Activated CD8-positive, alpha-beta memory T cell treated with anti-CD3 and anti-CD28 coated beads for 1 hour (primary cell): ENCODE results near the gene PSD.
"Not testable (repeated sequence)": the region's sequence is repeated elsewhere in the genome, so short reads cannot be mapped to it uniquely, and the experiment has no call there.

Source experiments
- DNase-seq, 2 donors: peaks; one replicate each; pipeline ENCODE4 v3.0.0-alpha.2; 2020; ENCODE audit warnings: low read depth in 1 of 2; ENCODE audit errors: extremely low read depth in 1 of 2

Gene PSD

DNA sequence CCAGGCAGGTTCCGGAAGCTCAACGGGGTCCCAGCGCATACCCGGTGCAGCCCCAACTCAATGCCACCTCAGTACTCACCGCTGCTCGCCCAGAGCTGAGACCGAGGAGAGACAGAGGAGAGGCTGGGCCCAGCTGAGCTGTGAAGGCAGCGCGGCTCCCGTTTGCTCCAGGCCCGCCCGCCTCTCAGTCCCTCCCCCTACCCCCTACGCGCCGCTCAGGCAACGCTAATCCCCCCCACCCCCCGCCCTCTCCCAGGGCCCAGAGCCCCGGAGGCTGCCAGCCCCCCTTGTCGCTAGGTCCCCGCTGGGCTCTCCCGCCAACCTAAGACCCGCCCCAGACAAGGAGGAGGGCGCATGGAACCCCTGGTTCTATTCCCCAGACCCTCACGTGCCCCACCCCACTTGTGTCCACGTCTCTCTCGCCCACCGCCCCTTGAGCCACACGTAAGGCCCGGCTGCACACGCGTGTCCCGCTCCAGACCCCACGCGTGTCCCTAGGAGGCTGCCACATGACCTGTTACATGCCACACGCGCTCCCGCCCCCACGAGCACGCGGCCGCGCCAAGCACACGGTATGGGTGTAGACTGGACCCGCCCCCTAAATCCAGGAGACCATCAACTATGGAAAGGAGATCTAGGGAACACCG, at the start of gene PSD:
TSS of gene PSD (minus strand) at position 164 of the 647 bp plus-strand sequence. CDS start 1,747 bp downstream, outside the sequence.
- DNase-seq, result no peak

DNA sequence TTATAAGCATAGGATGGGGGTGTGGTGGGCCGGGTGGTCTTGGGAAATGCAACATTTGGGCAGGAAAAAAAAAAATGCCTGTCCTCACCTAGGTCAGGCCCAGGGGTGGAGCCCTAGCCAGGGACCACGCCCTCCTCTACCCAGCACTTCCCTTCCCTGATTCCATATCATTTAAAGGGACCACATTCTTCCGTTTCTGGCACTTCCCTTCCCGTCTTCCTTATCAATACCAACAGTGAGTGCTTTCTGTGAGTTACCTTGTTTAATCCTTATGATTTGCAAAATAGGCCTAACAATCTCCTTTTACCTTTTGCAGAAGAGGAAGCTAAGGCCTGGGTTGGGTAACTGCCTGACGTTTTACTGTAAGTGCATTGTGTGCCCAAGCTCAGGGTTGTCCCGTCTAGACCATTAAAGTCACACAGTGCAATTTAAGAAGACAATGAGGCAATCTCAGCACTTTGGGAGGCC, 49.4 kb upstream of the PSD start:
- DNase-seq, result no peak

DNA sequence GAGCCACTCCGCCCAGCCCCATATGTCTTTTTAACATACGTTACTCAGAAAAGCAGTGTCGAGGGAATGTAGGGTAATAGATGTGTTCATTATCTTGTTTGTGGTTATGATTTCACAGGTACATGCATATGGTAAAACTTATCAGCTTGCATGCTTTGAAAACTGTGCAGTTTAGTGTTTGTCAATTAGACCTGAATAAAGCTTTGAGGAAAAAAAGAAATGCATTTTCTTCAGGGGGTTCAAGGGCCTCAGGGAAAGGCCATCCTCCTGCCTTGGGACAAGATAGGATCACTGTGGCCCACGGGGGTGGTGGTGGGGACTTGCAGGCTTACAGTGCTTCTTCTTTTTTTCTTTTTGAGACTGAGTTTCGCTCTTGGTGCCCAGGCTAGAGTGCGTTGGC, 48.7 kb upstream of the PSD start:
- DNase-seq, result no peak

DNA sequence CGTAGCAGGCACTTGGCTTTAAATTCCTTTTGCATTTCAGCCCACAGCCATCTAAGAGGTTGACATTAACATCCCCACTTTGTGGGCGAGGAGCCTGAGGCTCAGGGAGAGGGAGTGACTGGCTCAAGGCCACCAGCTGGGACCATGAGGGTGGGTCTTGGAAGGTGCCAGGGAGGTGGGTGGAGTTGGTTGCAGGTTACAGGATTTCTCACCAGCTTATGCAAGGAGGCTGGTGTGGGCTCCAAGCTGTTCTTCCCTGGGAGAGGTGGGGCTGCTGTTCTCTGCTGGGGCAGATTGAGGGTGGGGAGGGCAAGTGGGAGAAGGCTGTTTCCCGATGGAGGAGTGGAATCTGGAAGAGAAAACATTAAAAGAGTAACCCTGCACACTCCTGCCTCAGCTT, 46.9 kb upstream of the PSD start:
- no peak for DNase-seq

DNA sequence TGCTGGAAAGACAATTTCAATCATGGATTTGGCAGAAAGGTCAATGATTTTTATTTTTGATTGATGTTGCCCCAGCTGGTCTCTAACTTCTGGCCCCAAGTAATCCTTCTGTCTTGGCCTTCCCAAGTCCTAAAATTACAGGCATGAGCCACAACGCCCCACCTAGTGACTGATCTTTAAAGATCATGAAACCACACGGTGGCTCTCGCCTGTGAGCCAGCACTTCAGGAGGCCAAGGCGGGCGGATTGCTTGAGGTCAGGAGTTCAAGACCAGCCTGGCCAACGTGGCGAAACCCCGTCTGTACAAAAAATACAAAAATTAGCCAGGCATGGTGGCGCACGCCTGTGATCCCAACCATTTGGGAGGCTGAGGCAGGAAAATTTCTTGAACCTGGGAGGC, 45.4 kb upstream of the PSD start:
- DNase-seq, result no peak

DNA sequence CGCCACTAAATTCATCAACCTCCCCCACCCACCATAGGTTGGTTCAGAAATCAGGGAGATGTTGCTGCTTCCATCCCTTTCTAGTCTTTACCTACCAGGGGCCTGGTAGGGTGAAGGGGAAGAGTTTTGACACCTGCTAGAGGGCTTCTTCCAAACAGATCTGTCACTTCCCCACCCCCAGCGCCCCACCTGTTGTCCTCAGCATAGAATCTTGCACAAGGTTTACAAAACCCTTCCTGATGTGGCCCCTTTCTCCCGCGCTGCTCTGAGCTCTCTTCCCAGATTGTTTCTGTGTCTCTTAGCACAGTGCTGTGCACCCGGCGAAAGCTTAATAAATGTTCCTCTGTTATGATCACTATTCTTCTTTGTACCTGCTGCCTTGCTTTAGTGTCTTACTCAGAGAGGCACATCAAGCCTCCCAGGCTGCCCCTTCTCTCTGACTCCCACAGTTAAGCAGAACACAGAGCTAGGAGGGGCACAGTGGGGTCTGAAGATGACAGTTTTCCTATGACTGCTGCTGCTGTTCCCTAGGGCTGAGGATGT, 44.0 kb upstream of the PSD start:
- DNase-seq, result no peak

DNA sequence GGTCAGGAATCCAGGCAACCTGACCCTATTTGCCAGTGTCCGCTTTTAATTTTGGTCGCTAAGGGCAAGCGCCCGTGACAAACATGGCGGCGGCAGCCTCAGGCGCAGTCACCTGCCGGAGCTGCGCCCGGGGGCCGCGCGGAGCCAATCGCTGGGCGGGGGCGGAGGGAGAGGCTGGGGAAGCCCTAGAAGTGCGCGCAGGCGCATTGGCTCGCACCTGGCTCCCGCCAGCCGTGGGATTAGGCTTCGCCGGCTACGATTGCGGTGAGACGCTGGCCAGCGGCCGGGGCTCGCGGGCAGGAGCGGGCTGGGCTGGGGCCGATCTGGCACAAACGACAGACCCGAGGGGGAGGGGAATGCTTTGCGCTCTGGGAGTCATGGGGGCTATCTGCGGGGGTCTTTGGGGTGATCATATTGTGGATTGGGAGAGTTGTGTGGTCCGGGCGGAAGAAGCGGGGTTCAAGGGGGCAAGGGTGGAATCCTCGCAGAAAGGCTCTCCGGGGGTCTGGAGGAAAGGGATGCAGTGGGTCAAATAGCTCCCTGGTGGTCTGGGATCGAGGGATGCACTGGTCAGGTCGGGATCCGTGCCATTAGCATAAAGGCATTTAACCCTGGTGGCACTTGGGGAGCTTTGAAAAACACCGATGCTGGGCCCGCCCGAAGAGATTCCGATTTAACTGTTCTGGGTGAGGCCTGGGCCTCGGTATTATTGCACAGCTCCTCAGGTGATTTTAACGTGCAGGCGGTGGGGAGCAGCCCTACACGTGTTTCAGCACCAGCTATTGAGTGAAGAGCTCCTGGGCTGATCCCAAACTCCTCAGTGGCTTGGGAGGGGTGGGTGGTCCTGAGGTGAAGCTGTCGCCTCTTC, 42.8 kb upstream of the PSD start:
- peak; percentile 88 to 94 for DNase-seq

DNA sequence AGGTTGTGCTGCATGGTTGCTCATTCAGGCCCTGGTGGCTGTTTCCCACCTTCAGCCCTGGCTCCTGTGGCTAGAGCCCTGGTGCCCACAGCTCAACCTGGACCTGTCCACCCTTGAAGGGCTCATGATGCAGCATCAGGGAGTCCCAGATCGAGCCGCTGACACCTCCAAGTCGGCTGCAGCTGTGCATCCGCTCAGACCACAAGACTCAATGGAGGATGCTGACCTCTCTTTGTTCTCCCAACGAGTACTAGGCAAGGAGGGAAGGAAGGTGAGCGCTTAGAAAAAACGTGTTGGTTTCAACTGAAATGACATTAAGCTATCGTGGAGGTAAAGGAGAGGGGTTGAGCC, 42.2 kb upstream of the PSD start:
- DNase-seq, result no peak

DNA sequence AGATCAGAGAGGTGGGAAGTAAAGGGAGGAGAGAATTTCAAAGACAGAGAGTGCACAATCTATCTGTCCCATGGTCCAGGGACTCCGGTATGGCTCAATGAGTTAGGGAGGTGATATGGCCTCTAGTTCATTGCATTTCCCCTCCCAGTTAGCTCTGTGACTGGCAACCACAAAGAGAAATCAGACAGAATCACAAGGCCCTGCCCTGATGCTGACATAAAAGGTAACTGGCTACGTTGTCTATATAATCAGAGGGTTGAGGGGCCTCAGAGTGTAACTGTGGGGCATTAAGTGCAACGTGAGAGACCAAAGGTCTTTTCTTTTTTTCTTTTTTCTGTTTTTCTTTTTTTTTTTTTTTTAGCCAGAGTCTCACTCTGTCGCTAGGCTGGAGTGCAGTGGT, 40.1 kb upstream of the PSD start:
- no peak for DNase-seq

DNA sequence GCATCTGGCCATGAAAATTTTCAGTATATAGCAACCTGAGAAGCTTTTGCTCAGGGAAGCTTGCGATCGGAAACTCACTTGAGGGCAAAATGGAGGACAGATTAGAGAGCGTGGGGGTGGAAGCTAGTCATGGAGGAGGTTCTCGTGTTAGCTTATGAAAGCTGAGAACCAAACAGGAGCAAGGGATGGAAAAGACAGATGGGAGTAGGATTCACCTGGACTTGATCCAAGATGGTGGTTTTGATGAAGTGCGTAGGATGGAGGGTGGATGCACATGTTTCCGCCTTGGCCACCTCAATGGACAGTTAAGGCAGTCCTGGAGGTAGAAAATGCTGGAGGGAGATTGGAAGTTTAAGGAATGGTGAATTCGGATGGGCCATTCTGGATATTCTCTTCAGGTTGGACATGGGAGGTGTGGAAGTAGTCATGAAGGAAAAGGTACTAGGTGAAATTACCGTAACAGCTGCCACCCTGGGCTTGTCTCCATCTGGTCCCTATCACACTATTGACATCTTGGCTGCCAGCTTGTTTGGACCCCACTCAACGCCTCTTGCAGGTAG, 39.1 kb upstream of the PSD start:
- no peak for DNase-seq

DNA sequence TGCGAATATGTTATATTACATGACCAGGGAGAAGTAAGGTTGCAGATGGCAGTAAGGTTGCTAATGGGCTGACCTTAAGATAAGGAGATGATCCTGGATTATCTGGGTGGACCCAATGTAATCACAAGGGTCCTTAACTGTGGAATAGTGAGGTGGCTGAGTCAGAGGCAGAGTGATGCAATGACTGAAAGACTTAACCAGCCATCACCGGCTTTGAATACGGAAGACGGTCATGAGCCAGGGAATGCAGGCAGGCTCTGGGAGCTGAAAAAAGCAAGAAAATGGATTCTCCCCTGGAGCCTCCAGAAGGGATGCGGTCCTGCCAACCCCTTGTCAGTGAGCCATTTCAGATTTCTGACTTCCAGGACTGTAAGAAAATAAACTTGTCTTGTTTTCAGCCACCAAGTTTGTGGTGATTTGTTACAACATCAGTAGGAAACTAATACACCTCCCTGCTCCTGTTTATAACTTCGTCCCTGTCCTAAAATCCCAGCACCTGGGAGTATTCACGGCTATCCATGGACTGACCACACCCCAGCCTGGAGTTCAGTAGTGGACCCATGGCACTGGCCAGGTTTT, 37.4 kb upstream of the PSD start:
- no peak for DNase-seq

DNA sequence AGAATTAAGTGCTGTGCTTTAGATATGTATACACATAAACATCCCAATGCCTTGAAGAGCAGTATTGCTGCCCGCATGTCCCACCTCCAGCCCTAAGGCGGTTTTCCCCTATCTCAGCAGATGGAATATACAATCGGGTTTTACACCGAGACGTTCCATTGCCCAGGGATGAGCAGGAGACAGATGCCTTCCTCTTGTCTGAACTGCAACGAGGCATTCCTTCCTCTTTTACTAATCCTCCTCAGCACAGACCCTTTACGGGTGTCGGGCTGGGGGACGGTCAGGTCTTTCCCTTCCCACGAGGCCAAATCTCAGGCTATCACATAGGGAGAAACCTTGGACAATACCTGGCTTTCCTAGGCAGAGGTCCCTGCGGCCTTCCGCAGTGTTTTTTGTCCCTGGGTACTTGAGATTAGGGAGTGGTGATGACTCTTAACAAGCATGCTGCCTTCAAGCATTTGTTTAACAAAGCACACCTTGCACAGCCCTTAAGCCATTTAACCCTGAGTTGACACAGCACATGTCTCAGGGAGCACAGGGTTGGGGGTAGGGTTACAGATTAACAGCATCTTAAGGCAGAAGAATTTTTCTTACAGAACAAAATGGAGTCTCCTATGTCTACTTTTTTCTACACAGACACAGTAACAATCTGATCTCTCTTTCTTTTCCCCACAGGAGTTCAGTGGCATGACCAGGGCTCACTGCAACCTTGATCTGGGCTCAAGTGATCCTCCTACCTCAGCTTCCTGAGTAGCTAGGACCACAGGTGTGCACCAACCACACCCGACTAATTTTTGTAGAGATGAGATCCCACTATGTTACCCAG, 36.3 kb upstream of the PSD start:
- not testable (repeated sequence) for DNase-seq

DNA sequence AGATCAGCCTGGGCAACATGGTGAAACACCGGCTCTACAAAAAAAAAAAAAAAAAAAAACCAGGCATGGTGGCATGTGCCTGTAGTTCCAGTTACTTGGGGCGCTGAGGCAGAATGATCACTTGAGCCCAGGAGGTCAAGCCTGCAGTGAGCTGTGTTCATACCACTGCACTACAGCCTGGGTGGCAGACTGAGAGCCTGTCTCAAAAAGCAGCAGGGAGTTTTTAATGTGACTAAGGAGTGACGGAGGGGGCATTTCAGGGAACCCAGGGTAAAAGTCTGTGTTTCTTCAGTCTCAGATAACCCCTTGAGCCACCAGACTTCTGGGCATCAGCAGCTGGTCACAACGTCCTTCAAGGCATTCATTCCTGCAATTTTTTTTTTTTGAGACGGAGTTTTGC, 34.9 kb upstream of the PSD start:
- DNase-seq, result no peak

DNA sequence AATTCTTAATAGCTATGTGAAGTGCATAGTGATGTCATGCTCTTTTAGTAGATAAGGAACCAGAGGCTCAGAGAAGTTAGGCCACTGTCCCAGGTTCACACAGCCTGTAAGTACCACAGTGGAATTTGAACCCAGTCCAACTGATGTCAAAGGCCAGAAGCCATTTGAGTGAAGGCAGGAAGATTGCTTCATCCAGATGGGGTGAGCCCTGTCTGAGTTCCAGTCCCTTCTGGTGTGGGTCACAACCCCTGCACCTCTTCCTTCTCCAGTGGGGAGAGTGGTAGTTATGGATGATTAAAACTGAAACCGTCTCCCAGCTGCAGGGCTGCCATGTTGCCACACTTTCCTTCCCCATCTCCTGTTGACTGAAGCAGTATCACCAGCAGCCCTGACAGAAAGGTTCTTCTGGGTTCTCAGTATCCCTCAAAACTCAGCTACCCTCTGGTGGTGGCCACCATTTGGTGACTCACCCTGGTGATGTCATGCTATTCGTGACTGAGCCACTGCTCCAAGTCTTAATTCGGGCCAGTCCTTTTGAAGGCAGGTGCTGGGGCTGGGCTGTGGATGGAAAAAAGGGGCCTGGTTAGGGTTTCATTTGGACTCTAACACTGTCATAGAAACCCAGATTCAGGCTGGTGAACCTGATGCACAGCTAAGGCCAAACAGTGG, 34.2 kb upstream of the PSD start:
- DNase-seq, result no peak

DNA sequence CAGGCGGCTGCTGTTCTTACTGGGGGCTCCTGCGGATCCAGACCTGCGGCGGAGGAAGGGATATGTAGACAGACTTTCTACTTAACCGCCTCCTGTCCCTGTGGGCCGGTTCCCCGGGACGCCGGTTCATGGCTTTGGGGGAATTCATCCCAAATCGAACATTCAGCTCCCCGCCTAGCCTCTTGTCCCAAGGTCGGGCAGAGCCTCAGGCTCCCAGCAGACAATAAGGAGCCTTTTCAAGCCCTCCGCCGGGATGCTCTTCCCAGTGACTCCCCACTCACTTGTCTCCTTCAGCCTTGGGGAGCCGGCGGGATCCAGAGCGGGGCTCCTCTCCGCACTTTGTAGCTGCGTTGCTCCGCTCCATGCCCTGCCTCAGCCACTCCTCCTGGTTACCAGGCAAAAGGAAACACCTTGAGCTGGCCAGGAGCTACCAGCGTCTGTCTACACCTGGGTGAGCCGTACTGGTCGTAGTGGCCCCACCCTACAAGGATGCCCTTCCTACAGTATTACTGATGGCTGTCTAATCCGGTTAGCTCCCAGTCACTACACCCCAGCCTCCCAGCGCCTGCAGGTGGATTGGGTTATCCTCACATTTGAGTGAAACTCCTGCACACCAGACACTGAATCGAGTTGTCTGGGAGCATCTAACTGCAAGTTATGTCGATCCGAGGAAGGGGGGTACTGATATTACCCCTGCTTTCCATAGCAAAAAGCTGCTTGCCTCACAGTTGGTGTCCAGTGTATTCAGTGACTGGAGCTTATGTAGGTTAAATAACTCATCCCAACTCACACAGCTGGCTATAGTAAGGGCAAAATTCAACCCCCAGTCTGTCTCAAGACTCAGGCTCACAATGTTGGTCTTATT, 32.8 kb upstream of the PSD start, which contains the start of gene C10orf95:
TSS of gene C10orf95 (minus strand) at position 439 of the 865 bp plus-strand sequence. CDS start 450 bp downstream, outside the sequence.
- no peak for DNase-seq

DNA sequence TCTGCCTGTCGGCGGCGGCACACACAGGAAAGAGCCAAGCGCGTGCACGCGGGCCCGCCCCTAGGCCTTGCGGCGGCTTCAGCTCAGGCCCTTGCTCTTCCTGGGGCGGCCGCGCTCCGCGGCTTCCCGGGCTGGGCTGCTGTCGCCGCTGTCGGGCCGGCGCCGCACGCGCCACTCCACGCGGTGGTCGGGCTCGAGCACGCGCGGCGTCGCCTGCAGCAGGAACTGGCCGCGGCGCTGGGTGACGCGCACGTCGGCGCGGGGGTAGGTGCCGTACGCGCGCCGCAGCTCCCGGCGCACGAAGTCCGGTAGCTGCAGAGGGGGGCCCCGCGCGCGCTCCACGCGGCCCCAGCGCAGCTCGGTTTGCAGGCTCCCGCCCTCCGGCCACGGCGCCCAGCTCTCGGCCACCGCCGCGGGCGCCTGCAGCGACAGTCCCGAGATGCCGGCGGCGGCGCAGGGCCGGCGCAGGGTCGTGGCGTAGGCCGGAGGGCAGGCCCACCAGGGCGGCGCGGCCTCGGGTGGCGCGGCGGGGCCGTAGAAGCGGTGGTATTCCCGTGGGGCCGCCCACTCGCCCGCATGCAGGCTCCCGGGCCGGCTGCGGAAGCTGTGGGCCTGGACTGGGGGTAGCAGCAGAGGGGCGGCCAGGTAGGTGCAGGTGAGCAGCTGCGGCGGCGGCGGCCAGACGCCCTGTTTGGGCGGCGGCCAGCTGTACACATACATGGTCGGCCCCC, 32.0 kb upstream of the PSD start:
- peak; percentile 60 to 82 for DNase-seq

DNA sequence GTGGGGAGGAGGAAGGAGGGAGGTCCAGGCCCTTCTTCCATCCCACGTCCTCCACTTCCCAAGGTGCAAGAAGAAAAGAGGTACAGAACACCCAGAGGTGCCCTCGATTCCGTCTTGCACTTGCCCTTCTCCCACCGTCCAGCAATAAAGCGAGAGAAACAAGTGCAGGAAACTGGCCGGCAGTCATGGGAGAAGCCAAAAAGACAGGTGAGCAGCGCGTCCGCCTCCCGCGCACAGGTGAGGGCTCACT, 31.5 kb upstream of the PSD start:
- DNase-seq, result no peak

DNA sequence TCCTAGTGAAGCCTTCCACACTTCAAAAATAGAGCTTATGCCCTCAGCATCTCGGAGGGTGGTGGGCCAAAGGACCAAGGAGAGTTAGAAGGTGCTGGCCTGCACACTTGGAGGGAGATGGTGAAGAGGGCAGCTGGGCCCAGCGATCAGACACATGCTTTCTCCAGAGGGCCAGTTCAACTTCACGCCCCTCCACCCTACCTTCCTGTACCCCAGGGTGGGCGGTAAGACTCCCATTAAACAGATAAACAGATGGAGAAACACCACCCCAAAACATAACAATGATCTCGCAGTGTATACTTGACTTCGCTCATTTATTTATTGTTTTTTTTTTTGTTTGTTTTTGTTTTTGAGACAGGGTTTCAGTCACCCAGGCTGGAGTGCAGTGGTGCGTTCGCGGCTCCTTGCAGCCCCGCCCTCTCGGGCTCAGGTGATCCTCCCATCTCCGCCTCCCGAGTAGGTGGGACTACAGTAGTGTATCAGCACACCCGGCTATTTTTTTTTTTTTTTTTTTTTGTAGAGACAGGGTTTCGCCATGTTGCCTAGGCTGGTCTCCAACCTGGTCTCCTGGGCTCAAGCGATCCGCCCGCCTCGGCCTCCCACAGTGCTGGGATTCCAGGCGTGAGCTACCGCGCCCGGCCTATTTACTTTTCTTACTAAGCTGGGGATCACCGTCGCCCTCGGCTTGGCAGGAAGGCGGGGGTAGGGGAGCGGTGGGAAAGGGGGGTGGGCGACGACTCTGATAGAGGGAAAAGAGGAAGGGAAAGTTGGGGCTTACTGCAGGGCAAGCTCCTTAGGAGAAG, 30.9 kb upstream of the PSD start:
- peak; percentile 57 to 70 for DNase-seq
